ENCODE results near the gene ZNF407.

The ZNF407 gene

DNA sequence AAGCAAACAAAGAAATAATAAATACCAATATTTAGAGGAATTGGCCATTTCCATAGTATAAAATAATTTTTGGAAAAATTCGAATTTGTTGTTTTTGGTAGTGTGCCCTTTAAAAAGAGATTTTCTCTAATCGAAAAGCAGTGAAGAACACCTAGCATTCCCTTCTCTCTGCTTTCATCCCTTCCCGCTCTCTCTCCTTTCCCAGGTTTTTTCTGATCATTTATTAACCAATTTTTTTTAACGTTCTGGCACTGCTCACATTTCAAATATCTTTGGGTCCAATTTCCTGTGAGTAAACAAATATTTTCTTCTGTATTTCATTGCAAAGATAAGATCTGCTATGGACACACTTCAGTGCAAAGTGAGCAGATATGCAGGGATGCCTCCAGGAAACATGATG is 101.2 kb downstream of the ZNF407 start:
- Histone ChIP-seq H3K27me3 (ENCODE audit: control insufficient read depth, low read length) (no peaks in the 10 kb centered on the region), H3K4me3 (ENCODE audit: low read length) (no peak overlapping the region), H3K4me2 (ENCODE audit: low read length) (no peak overlapping the region), H3K9me3 (ENCODE audit: control insufficient read depth, insufficient read depth, low read length) (no peaks in the 10 kb centered on the region), H3K9me2 (replicated peaks; ENCODE audit: control insufficient read depth, low read length) (no peaks in the 10 kb centered on the region), H3K79me2 (ENCODE audit: control insufficient read depth, low read length) (no peaks in the 10 kb centered on the region), H3K4me1 (ENCODE audit: control insufficient read depth, low read length) (no peaks in the 10 kb centered on the region), H3F3A (ENCODE audit: control insufficient read depth, insufficient read depth) (no peaks in the 10 kb centered on the region), H3K27ac (ENCODE audit: low read depth, low read length) (no peak overlapping the region), H3K36me3 (ENCODE audit: control insufficient read depth, low read length) (no peaks in the 10 kb centered on the region), H4K20me1 (ENCODE audit: control insufficient read depth, insufficient read depth, low read depth, low read length) (no peaks in the 10 kb centered on the region)
- TF ChIP-seq, protein P1, sequence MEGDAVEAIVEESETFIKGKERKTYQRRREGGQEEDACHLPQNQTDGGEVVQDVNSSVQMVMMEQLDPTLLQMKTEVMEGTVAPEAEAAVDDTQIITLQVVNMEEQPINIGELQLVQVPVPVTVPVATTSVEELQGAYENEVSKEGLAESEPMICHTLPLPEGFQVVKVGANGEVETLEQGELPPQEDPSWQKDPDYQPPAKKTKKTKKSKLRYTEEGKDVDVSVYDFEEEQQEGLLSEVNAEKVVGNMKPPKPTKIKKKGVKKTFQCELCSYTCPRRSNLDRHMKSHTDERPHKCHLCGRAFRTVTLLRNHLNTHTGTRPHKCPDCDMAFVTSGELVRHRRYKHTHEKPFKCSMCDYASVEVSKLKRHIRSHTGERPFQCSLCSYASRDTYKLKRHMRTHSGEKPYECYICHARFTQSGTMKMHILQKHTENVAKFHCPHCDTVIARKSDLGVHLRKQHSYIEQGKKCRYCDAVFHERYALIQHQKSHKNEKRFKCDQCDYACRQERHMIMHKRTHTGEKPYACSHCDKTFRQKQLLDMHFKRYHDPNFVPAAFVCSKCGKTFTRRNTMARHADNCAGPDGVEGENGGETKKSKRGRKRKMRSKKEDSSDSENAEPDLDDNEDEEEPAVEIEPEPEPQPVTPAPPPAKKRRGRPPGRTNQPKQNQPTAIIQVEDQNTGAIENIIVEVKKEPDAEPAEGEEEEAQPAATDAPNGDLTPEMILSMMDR (IDR thresholded peaks at IDR 0.05; ENCODE audit: low read depth, low read length, poor library complexity, severe bottlenecking), result no peak
- no peak for TF ChIP-seq EZH2phosphoT487 (IDR thresholded peaks at IDR 0.05; ENCODE audit: borderline replicate concordance, low read length)

DNA sequence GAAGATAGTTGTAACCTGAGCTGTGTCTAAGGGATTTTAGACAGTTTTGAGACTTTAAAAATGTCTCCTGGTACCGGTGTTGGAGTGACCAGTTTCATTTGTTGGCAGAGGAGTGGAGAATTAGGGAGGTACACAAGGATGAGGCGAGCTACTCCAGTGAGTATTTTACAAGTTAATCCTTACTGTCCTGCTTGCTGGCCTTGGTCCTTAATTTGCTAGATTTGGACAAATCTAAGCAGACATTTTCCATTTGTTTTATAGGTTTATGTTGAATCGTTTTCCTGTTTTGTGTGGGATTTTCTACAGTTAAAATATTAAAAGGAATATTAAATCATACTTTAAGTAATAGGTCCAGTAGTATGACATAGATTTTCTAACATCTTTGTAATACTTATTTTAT is 101.8 kb downstream of the ZNF407 start:
- Histone ChIP-seq H3K36me3 (ENCODE audit: control insufficient read depth, low read length) (no peaks in the 10 kb centered on the region), H3K4me3 (ENCODE audit: low read length) (no peak overlapping the region), H3K27ac (ENCODE audit: low read depth, low read length) (no peak overlapping the region), H3K79me2 (ENCODE audit: control insufficient read depth, low read length) (no peaks in the 10 kb centered on the region), H3K9me3 (ENCODE audit: control insufficient read depth, insufficient read depth, low read length) (no peaks in the 10 kb centered on the region), H3K9me2 (replicated peaks; ENCODE audit: control insufficient read depth, low read length) (no peaks in the 10 kb centered on the region), H4K20me1 (ENCODE audit: control insufficient read depth, insufficient read depth, low read depth, low read length) (no peaks in the 10 kb centered on the region), H3K4me2 (ENCODE audit: low read length) (no peak overlapping the region), H3F3A (ENCODE audit: control insufficient read depth, insufficient read depth) (no peaks in the 10 kb centered on the region), H3K4me1 (ENCODE audit: control insufficient read depth, low read length) (no peaks in the 10 kb centered on the region), H3K27me3 (ENCODE audit: control insufficient read depth, low read length) (no peaks in the 10 kb centered on the region)
- TF ChIP-seq, protein P1 (IDR thresholded peaks at IDR 0.05; ENCODE audit: low read depth, low read length, poor library complexity, severe bottlenecking), result no peak
- no peak for TF ChIP-seq EZH2phosphoT487 (IDR thresholded peaks at IDR 0.05; ENCODE audit: borderline replicate concordance, low read length)

DNA sequence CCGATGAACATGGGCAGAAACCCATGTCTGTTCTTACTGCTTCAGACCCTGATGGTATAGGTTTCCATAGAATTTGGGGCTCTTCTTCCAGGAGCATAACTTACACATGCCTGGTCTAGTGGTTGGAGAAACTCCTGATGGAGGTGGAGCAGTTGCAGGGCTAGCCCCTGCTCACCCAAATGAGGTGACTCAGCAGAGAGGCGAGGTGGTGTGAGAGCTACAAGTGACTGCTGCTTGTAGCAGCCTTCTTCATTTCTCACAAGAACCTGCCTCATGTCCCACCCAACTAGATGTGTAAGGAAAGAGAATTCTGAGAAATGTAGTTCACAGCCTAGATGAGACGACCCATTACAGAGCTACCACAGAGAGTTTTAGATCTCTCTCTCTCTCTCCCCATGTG is 105.3 kb downstream of the ZNF407 start:
- Histone ChIP-seq H3K79me2 (ENCODE audit: control insufficient read depth, low read length) (no peaks in the 10 kb centered on the region), H3K4me3 (ENCODE audit: low read length) (no peak overlapping the region), H3K27me3 (ENCODE audit: control insufficient read depth, low read length) (no peaks in the 10 kb centered on the region), H4K20me1 (ENCODE audit: control insufficient read depth, insufficient read depth, low read depth, low read length) (no peaks in the 10 kb centered on the region), H3K4me2 (ENCODE audit: low read length) (no peak overlapping the region), H3K4me1 (ENCODE audit: control insufficient read depth, low read length) (no peaks in the 10 kb centered on the region), H3K27ac (ENCODE audit: low read depth, low read length) (no peak overlapping the region), H3K36me3 (ENCODE audit: control insufficient read depth, low read length) (peaks cover 3% of the 10 kb centered on the region; the same call in 1 of the 2 replicates), H3K9me3 (ENCODE audit: control insufficient read depth, insufficient read depth, low read length) (no peaks in the 10 kb centered on the region), H3K9me2 (replicated peaks; ENCODE audit: control insufficient read depth, low read length) (no peaks in the 10 kb centered on the region), H3F3A (ENCODE audit: control insufficient read depth, insufficient read depth) (no peaks in the 10 kb centered on the region)
- TF ChIP-seq, protein P1 (IDR thresholded peaks at IDR 0.05; ENCODE audit: low read depth, low read length, poor library complexity, severe bottlenecking), result no peak
- TF ChIP-seq EZH2phosphoT487 (IDR thresholded peaks at IDR 0.05; ENCODE audit: borderline replicate concordance, low read length), result no peak

DNA sequence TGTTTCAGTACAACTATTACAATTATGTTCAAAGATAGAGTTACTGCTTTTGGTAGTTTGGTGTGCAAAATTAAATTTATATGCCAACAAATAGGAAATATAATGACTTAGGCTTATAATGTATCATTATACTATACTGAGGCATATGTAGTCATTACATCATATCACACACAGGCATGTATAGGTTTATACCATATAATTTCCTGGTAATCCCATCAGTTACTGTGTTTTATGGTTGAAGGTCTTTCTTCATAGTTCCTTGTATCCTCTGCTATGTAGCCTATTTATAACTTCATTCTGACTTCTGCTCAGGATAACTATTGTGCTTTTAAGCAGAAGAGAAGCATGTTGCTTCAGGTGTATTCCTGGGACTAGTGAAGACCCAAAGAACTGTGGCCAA is 110.5 kb downstream of the ZNF407 start:
- Histone ChIP-seq H3K27ac (ENCODE audit: low read depth, low read length) (no peak overlapping the region), H3K79me2 (ENCODE audit: control insufficient read depth, low read length) (no peaks in the 10 kb centered on the region), H3K4me3 (ENCODE audit: low read length) (no peak overlapping the region), H3K4me1 (ENCODE audit: control insufficient read depth, low read length) (no peaks in the 10 kb centered on the region), H3F3A (ENCODE audit: control insufficient read depth, insufficient read depth) (no peaks in the 10 kb centered on the region), H3K9me2 (replicated peaks; ENCODE audit: control insufficient read depth, low read length) (no peaks in the 10 kb centered on the region), H3K36me3 (ENCODE audit: control insufficient read depth, low read length) (peaks cover 3% of the 10 kb centered on the region; the same call in 1 of the 2 replicates), H3K4me2 (ENCODE audit: low read length) (no peak overlapping the region), H3K27me3 (ENCODE audit: control insufficient read depth, low read length) (no peaks in the 10 kb centered on the region), H3K9me3 (ENCODE audit: control insufficient read depth, insufficient read depth, low read length) (no peaks in the 10 kb centered on the region), H4K20me1 (ENCODE audit: control insufficient read depth, insufficient read depth, low read depth, low read length) (no peaks in the 10 kb centered on the region)
- TF ChIP-seq, protein P1 (IDR thresholded peaks at IDR 0.05; ENCODE audit: low read depth, low read length, poor library complexity, severe bottlenecking), result no peak
- TF ChIP-seq EZH2phosphoT487 (IDR thresholded peaks at IDR 0.05; ENCODE audit: borderline replicate concordance, low read length), result no peak
